HG02623 (cell line): ENCODE measurements around the gene GRK2.
"Not testable (repeated sequence)": the region's sequence is repeated elsewhere in the genome, so short reads cannot be mapped to it uniquely, and the experiment has no call there.

Experiments used
- ATAC-seq: cut with Tn5 transposase; IDR thresholded peaks from one replicate; pipeline ENCODE4 v1.9.1; 2021; ENCODE audit warnings: moderate library complexity; ENCODE audit not compliant: unreplicated experiment

GRK2 gene

GRCh38 chr11:67310246-67311050 is 44.2 kb downstream of the GRK2 start:
- no peak for ATAC-seq

- ATAC-seq = no peak
These were observed 44.8 kb downstream of the GRK2 start for GRCh38 chr11:67311051-67311555.

GRCh38 chr11:67311556-67312082 is 45.3 kb downstream of the GRK2 start:
- no peak for ATAC-seq

- ATAC-seq = no peak
These were observed 46.1 kb downstream of the GRK2 start for GRCh38 chr11:67312187-67313021.

GRCh38 chr11:67313125-67313890 is 47.0 kb downstream of the GRK2 start:
- no peak for ATAC-seq

GRCh38 chr11:67314218-67314617 is 47.9 kb downstream of the GRK2 start:
- no peak for ATAC-seq

- ATAC-seq = no peak
These were observed 49.1 kb downstream of the GRK2 start for GRCh38 chr11:67315325-67315909.

- no peak for ATAC-seq
These were observed 50.6 kb downstream of the GRK2 start for GRCh38 chr11:67316882-67317204.

GRCh38 chr11:67317205-67317887 is 51.1 kb downstream of the GRK2 start:
- ATAC-seq = peak; percentile 77

GRCh38 chr11:67317888-67318555 is 51.7 kb downstream of the GRK2 start:
- ATAC-seq = peak; percentile 4

- ATAC-seq = not testable (repeated sequence)
These were observed 52.6 kb downstream of the GRK2 start for GRCh38 chr11:67318876-67319275.

- no peak for ATAC-seq
These were observed 53.7 kb downstream of the GRK2 start for GRCh38 chr11:67320011-67320410.

- no peak for ATAC-seq
These were observed 54.4 kb downstream of the GRK2 start for GRCh38 chr11:67320691-67321090.

- no peak for ATAC-seq
These were observed 55.1 kb downstream of the GRK2 start for GRCh38 chr11:67321313-67321871.

GRCh38 chr11:67322049-67322448 is 55.8 kb downstream of the GRK2 start:
- ATAC-seq = no peak

GRCh38 chr11:67323526-67323925 is 57.3 kb downstream of the GRK2 start:
- no peak for ATAC-seq

- no peak for ATAC-seq
These were observed 65.9 kb downstream of the GRK2 start for GRCh38 chr11:67332081-67332691.
